WI38 (cell line): Measurements from ENCODE around the gene SLC7A4.

Experiments
- H3K4me3 ChIP-seq: 2 replicates; pipeline ENCODE4 v1.5.1; 2011; ENCODE audit warnings: low read depth, mild to moderate bottlenecking, control low read depth, low read length
- CTCF ChIP-seq: IDR thresholded peaks from 2 replicates; pipeline ENCODE4 v1.5.1; 2012; ENCODE audit warnings: low read depth, mild to moderate bottlenecking, control low read depth, low read length

SLC7A4 gene

GRCh38 chr22:21047730-21048129, 15.4 kb upstream of the SLC7A4 start:
- H3K4me3 ChIP-seq, result no peak overlapping the region
- no peak for TF ChIP-seq CTCF

- H3K4me3 ChIP-seq, result no peak overlapping the region
- no peak for TF ChIP-seq CTCF
Observed at GRCh38 chr22:21047035-21047661, 14.8 kb upstream of the SLC7A4 start.

GRCh38 chr22:21045585-21046294, 13.4 kb upstream of the SLC7A4 start, which contains the start of gene LRRC74B:
TSS of gene LRRC74B (plus strand) at chr22:21045946. CDS start at chr22:21045987, 41 bp downstream.
- peak within 1 kb of the TSS; percentile 50 for H3K4me3 ChIP-seq
- TF ChIP-seq CTCF, result no peak

- TF ChIP-seq CTCF, result no peak
- H3K4me3 ChIP-seq, result peak overlapping the region; percentile 50
Observed at GRCh38 chr22:21044931-21045584, 12.7 kb upstream of the SLC7A4 start.

GRCh38 chr22:21043860-21044535, 11.6 kb upstream of the SLC7A4 start:
- no peak overlapping the region for H3K4me3 ChIP-seq
- TF ChIP-seq CTCF, result no peak

- TF ChIP-seq CTCF, result no peak
- no peak overlapping the region for H3K4me3 ChIP-seq
Observed at GRCh38 chr22:21042978-21043859, 10.9 kb upstream of the SLC7A4 start.
